Gastrocnemius medialis (tissue), 4 donors: Measurements from ENCODE around the gene CFAP91. TPM values are rescaled to one million over a fixed set of nuclear protein-coding genes. Genes with fewer than 3 reads are reported as not detected.
A peak's percentile ranks its signal among the peaks of the same experiment; 100 is the strongest.

Experiments used
- ATAC-seq, 2 donors: fragments of 150-250 bp; one replicate each; pipeline ENCODE4 v1.9.1; 2016
- DNase-seq, 2 donors: peaks; one replicate each; pipeline ENCODE4 v3.0.0-alpha.2; 2019
- H3K27ac ChIP-seq, 4 donors: fragments of 200-600 bp; sonication (generic); 1 replicate in 1 of 4; 2 replicates in 3 of 4; pipeline ENCODE4 v1.5.1; 2016 to 2018; ENCODE audit warnings: mild to moderate bottlenecking in 2 of 4, moderate library complexity in 1 of 4
- H3K27me3 ChIP-seq, 3 donors: fragments of 200-600 bp; sonication (generic) in 2 of 3; 1 replicate in 1 of 3; 2 replicates in 2 of 3; pipeline versions ENCODE4 v1.5.1 to v1.6.0; 2016 to 2019; ENCODE audit warnings: mild to moderate bottlenecking in 1 of 3, moderate library complexity in 1 of 3
- H3K36me3 ChIP-seq, 2 donors: fragments of 200-600 bp; sonication (generic) in 1 of 2; one replicate each; pipeline ENCODE4 v1.5.1; 2017 to 2018
- H3K4me1 ChIP-seq, 2 donors: fragments of 200-600 bp; sonication (generic) in 1 of 2; one replicate each; pipeline ENCODE4 v1.5.1; 2016 to 2017; ENCODE audit warnings: mild to moderate bottlenecking in 2 of 2
- H3K4me3 ChIP-seq, 4 donors: fragments of 200-600 bp; sonication (generic) in 3 of 4; 1 replicate in 1 of 4; 2 replicates in 3 of 4; pipeline ENCODE4 v1.5.1; 2016 to 2019; ENCODE audit warnings: mild to moderate bottlenecking in 2 of 4
- H3K9me3 ChIP-seq, 3 donors: fragments of 200-600 bp; sonication (generic) in 2 of 3; 1 replicate in 1 of 3; 2 replicates in 2 of 3; pipeline ENCODE4 v1.5.1; 2016 to 2019
- CTCF ChIP-seq, 5 experiments: fragments of 450-650 bp in 3 of 5; fragments of 200-600 bp in 2 of 5; sonication (generic) in 2 of 5; IDR thresholded peaks in 4 of 5; conservative IDR thresholded peaks in 1 of 5; 1 replicate in 4 of 5; 2 replicates in 1 of 5; pipeline ENCODE4 v1.5.1; 2016 to 2019; ENCODE audit warnings: antibody characterized with exemption in 5 of 5, mild to moderate bottlenecking in 3 of 5, moderate library complexity in 3 of 5
- POLR2A ChIP-seq, 2 donors: fragments of 450-650 bp; IDR thresholded peaks; one replicate each; pipeline ENCODE4 v1.6.1; 2017; ENCODE audit warnings: antibody characterized with exemption in 2 of 2, mild to moderate bottlenecking in 2 of 2, moderate library complexity in 2 of 2
- in situ Hi-C, 4 donors: fragments of 200-750 bp; cut with MboI; loops; one replicate each; pipeline versions ENCODE4 v1.15.0 to v1.8.0; 2017; ENCODE audit warnings: low sequenced_read_pairs in 4 of 4
- intact Hi-C: fragments of 100-400 bp; cut with DNase I; formaldehyde crosslinking; loops from one replicate; pipeline ENCODE4 v1.15.1; 2023; ENCODE audit warnings: low total_unique reads
- total RNA-seq, 4 donors: library from RNA; depleted of rRNA; stranded (reverse); fragments of >200 nt; gene quantifications; one replicate each; pipeline versions ENCODE4 v1.1.0 to v1.2.3, GENCODE V29; 2016

CFAP91 gene
- total RNA-seq, 4 donors from 2014 or later, result 0.11 to 0.36 (median 0.20) TPM; not detected in 1

GRCh38 chr3:119659606-119660291, 43.1 kb upstream of the CFAP91 start:
- in situ Hi-C loops, result loop anchor here in 1 of 4 donors (10.0 kb wide), 1 partner anchor 85 kb away; the partner anchor contains the start of gene ADPRH
- Histone ChIP-seq H3K27ac (peak overlapping the region; percentile 94 to 96 (median 95)), H3K27me3 (no peaks in the 10 kb centered on the region), H3K9me3 (no peaks in the 10 kb centered on the region), H3K4me3 (peak overlapping the region; percentile 50 to 61 (median 54)), H3K4me1 (peaks cover 61 to 66% of the 10 kb centered on the region in 2 donors), H3K36me3 (peaks cover 0 to 6% of the 10 kb centered on the region in 2 donors)
- DNase-seq (peak; percentile 39 to 80), ATAC-seq (peak; percentile 17 to 31)
- intact Hi-C loops, result loop anchor here (2.0 to 10.0 kb wide), 2 partner anchors 29 to 725 kb away; no protein-coding TSS in a partner anchor
- TF ChIP-seq CTCF (IDR thresholded peaks at IDR 0.05 in 4 of 5, conservative IDR thresholded peaks at IDR 0.05 in 1 of 5), result no peak
- TF ChIP-seq POLR2A (IDR thresholded peaks at IDR 0.05), result peak in 1 of 2 donors; percentile 32

GRCh38 chr3:119660474-119661440, 42.1 kb upstream of the CFAP91 start, which contains the start of gene POPDC2:
Gene POPDC2 (minus strand): TSS chr3:119660589. CDS start chr3:119660423, 166 bp downstream.
- peaks cover 66 to 73% of the 10 kb centered on the region in 2 donors for H3K4me1 ChIP-seq
- ATAC-seq, result peak in 1 of 2 donors; percentile 8
- H3K36me3 ChIP-seq, result peaks cover 0 to 6% of the 10 kb centered on the region in 2 donors
- H3K27me3 ChIP-seq, result no peaks in the 10 kb centered on the region
- peak within 1 kb of the TSS; percentile 50 to 61 (median 54) for H3K4me3 ChIP-seq
- in situ Hi-C loops, result loop anchor here in 1 of 4 donors (10.0 kb wide), 1 partner anchor 86 kb away; the partner anchor contains the start of gene ADPRH
- no peaks in the 10 kb centered on the region for H3K9me3 ChIP-seq
- intact Hi-C loops, result loop anchor here (2.0 to 10.0 kb wide), 2 partner anchors 30 to 726 kb away; no protein-coding TSS in a partner anchor
- peak within 1 kb of the TSS; percentile 94 to 96 (median 95) for H3K27ac ChIP-seq
- no peak for TF ChIP-seq POLR2A (IDR thresholded peaks at IDR 0.05)
- no peak for TF ChIP-seq CTCF (IDR thresholded peaks at IDR 0.05 in 4 of 5, conservative IDR thresholded peaks at IDR 0.05 in 1 of 5)
- peak in 1 of 2 donors; percentile 59 for DNase-seq

GRCh38 chr3:119662604-119663373, 40.0 kb upstream of the CFAP91 start:
- H3K4me3 ChIP-seq, result no peak overlapping the region
- H3K4me1 ChIP-seq, result peaks cover 50 to 60% of the 10 kb centered on the region in 2 donors
- H3K27me3 ChIP-seq, result no peaks in the 10 kb centered on the region
- no peaks in the 10 kb centered on the region for H3K9me3 ChIP-seq
- DNase-seq (peak; percentile 68 to 83), ATAC-seq (peak; percentile 75 to 77)
- TF ChIP-seq CTCF (IDR thresholded peaks at IDR 0.05 in 4 of 5, conservative IDR thresholded peaks at IDR 0.05 in 1 of 5) (peak in 4 of 5 experiments; percentile 24 to 57 (median 28)), POLR2A (IDR thresholded peaks at IDR 0.05) (peak; percentile 63 to 84)
- intact Hi-C loops (loop anchor here (10.0 kb wide), 1 partner anchor 728 kb away; no protein-coding TSS in a partner anchor), in situ Hi-C loops (loop anchor here in 1 of 4 donors (10.0 kb wide), 1 partner anchor 88 kb away; the partner anchor contains the start of gene ADPRH)
- H3K27ac ChIP-seq, result peak overlapping the region; percentile 94 to 96 (median 95)
- peaks cover 0 to under 1% of the 10 kb centered on the region in 2 donors for H3K36me3 ChIP-seq
